HG02840 (cell line): ENCODE results near the gene ELMO1.

Experiments used
- ATAC-seq: cut with Tn5 transposase; IDR thresholded peaks from one replicate; pipeline ENCODE4 v1.9.1; 2021; ENCODE audit warnings: mild to moderate bottlenecking, moderate library complexity, moderate number of reproducible peaks; ENCODE audit not compliant: unreplicated experiment, low FRiP score

Gene ELMO1

DNA sequence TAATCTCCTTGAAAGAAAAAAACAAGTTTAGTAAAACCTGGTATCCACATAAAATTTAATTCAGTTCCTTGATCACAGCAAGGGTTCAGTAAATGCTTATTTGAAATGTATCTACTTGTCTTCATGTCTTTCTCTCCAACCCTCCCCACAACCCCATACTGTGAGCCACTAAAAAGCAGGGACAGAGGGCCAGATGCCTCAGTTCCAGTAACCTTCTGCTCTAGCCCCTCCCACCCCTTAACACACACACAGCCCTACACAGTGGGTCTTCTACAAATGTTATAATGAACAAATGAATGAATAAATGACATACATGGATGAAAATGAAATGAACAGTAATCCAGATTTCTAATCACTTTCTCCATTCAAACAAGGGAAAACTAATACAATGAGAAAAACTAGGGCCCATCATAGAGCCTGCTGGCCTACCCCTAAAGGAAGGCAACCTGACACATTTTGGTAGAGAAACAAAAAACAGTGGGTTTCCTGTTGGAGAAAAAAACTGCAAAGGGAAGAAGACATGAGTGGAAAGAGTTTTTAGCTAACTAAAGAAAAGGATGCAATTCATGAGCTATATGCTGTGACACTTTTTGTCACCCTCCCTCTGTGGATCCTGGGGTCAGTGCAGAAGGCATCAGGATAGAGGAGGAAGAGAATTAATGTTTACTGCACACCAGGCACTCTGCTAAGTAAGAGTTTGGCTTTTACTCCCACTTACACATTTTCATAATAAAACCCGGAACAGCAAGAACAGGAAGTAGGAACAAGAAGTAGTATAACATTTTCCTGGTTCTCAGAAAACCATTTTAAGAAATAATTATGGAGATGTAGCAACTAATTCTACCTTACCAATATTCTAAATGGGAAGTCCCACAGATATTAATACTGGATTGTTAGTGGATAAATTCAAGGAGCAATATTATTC, 38.1 kb downstream of the ELMO1 start:
- no peak for ATAC-seq

DNA sequence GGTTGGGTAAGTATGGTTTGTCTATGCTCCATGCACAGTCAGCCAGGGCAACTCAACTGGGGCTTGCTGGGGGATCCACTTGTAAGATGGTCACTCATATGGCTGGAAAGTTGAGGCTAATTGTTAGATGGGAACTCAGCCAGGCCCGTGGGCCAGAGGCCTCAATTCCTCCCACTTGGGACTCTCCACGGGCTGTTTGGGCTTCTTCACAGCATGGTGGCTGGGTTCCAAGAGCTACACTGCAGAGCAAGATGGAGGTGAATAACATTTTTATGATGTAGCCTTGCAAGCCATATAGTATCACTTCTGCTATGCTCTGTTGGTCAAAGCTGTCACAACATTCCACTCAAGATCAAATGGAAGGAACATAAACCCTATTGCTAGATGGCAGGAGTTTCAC, 39.2 kb downstream of the ELMO1 start:
- no peak for ATAC-seq

DNA sequence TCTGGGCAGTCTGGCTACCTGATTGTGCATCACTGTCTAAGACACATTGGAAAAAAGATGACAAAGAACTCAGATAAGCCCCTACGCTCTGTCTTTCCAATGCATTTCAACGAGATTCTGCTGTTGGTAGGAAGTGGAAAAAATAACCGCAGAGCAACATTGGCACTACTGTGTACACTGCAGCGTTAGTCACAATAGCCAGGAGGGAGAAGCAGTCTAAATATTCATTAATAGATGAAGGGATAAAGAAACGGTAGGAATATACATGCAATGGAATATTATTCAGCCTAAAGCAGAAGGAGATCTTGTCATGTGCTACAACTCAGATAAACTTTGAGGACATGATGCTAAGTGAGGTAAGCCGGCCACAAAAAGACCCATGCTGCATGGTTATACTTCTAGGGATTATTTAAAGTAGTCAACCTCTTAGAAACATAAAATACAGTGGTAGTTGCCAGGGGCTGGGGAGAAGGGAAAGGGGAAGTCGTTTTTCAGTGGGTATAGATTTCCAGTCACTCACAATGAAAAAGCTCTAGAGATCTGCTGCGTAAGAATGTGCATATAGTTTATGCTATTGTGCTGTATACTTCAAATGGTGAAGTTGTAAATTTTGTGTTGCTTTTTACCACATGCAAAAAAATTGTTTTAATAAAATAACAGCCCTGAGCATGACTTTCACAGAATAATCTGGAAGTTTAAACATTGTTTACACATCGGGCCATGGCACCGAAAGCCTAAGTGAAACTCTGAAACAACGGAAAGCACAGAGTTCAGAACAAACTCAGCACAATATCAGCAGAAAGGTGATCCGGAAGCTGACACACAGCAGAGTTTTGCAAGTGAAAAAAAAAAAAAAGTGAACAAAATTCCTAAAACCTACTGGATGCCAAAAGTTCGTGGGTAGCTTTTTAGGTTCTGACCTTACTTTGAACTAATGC, 40.1 kb downstream of the ELMO1 start:
- no peak for ATAC-seq

DNA sequence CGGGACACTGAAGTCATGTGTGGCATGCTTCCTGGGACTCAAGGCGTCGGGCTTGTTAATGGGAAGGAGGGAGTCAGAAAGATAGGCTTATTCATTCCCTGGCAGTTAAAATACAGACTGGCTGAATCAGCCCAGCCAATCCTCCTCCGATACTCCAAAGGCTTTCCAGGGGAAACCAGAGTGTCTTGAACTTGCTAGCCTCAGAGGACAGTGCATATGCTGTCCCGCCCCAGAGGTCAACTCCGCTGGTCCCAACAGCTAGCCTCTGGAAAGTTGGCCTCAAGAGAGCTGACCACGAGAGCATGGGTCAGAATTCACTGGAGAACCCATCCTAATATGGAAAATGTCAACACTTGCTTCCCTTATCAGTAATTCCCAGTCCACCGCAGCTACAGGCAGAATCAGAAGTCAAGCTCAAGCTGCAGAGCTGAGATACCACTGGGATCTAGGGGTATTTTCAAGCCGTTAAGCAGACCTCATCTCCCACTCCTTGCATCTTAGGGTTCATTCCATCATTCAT, 43.0 kb downstream of the ELMO1 start:
- no peak for ATAC-seq

DNA sequence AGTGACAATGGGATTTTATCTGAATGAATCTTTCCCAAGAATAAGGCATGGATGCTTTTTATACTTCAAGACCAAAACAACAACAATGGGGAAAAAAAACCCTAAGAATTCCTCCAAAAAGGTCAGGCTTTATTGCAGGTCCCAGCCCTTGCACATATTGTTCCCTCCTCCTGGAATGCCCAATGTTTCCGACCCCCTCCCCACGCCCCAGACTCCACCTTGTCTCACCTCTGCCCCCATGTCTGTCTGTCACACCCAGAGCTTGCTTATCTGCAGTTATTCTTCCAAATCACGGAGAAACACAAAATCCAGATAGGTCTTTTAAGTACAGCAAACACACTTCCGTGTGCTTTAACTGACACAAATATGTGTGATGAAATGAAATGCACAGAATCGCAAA, 43.5 kb downstream of the ELMO1 start:
- no peak for ATAC-seq

DNA sequence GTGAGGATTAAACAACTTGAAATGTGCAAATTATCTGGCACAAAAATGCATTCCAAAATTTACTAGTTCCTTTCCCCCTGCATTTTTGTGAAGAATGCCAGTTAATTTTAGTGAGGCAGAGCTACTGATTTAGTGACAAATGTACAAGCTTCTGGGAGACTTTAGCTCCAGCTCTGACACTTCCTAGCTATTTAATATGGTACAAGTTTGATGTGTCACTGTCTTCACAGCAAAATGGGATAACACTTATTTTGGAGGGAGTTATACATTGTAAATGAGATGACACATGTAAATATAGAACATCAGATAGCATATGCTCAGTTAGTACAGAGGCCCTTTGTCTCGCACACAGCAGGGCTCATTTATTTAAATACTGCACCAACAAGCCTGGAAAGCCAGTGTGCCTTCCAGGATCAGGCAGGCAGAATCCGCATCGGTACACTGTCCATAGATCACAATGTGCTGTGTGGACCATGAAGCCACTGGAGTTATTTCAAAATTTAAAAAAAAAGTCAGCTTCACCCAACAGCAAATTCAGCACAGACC, 48.7 kb downstream of the ELMO1 start:
- no peak for ATAC-seq

DNA sequence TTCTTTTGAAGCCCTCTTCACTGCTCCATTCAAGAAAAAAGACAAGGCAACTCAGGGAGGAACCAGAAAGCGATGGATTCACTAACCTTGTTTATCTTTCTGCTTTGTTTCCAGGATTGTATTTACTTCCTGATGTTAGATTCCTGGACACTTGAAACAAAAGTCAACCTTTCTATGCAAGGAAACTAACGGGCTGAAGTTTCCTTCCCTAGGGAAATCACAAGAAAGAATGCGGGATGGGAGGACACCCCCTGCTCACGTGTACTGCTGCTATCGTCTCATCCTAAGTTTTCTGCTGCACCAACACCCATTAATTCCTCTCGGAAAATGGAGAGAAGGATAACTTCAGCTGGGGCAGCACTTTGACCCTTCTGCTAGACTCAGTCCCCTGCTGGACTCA, 50.3 kb downstream of the ELMO1 start:
- ATAC-seq: no peak

DNA sequence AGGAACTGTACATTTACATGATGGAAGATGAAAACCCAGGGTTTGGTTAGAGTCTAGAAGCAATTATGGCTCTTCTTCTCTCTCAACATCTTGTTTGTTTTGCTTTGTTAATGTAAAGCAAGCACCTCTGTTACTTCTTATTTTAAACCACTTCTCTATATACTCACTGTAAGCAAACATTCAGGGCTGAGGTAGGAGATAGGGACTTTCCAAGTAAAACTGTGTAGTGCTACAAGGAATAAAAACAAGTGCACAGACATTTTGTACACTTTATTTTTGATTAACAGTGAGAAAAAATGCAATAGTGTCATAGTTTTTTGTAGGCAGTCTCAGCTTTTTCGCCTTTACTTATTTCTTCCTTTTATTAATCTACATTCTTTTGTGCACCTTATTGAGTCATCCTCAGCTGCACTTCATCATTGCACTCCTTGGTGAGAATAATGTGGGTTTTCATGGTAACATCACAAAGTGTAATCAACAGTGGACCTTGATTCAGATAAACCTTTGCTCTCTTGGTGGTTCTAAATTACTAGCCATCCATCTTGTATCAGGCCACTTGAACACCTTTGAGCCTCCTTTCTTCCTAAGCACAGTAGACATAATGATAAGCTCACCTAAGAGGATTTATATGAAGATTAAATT, 52.9 kb downstream of the ELMO1 start:
- no peak for ATAC-seq

DNA sequence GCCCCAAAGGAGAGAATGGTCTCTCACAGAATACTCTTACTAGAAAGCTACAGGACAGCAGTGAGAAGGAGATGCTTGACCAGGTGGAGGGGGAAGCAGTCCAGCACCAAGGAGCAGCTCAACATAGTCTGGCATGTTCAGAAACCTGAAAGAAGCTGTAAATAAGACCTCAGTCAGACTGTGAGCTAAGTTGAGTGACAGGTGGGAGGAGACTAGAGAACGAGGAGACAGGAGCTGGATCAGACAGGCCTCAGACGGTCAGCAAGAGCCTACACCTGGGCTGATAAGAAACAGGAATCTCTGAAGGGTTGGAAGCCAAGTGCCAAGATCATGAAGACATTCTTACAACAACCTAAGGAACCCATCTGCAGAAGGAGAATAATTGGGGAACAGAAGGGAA, 54.5 kb downstream of the ELMO1 start:
- no peak for ATAC-seq

DNA sequence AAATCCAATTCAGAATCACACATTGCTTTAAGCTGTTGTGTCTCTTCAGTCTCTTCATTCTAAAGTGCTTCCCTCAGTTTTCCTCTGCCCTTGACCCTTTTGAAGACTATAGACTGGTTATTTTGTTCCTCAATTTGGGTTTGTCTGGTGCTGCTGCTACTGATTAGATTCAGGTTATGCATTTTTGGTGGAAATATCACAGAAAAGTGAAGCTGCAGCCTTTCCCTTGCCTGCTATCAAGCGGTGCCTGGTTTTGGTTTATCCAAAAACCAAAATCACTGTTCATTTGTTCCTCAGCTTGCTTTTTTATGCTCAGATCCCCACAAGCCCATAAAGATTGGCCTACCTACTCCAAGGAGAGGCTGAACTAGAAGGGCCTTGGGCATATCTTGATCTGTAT, 55.2 kb downstream of the ELMO1 start:
- no peak for ATAC-seq

DNA sequence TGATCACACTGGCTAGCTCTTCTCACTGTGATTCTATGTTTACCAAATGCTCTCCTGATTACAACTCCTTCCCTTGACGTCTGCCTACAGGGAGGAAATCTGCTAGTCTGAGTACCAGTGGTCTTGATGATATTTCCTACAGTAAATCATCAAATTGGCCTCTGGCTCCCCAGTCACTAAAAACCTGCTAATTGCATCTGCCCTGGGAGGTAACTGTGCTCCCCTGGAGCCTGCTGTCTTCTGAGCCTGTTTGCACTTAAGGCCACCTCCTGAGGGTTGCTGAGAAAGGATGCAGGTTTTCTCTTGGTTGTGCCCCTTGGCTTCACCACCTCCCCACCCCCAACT, 56.0 kb downstream of the ELMO1 start:
- no peak for ATAC-seq

DNA sequence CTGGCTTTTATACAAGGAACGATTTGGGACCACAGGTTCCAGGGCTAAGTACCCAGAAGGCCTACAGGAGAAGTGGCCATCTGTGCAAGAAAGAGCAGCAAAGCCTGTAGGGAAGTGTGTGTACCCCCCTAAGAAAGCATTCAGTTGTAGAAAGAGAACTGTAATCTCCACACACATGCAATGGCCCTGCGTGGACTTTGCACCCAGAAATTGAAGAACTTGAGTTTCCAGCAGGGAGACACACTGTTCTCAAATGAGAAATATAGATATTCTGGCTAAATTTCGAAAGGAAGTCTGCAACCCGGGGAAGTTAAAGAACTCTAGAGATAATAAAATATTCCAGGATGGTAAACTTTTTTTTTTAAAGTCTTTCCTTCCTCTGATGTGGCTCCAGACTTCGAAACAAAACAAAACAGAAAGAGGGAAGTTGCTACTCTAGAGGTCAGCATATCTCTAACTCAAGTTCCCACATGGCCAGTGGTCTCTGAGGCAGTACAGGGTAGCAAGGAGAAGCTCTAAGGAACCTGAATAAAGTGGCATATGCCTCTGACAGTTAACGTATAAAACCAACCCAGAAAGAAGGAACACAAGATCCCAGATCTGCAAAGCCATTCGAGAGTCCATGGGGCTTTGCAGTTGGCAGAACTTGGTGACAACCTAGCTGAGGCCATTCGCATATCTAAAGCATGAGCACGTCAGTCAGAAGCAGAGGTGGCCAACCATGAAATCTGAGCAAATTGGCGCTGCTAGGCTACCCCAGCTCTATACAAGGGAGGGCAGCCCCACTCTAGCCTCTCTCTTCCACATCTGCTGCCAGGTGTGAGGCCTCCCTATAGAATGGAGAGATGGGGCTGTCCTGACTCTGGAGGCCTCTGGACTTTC, 56.6 kb downstream of the ELMO1 start:
- no peak for ATAC-seq

DNA sequence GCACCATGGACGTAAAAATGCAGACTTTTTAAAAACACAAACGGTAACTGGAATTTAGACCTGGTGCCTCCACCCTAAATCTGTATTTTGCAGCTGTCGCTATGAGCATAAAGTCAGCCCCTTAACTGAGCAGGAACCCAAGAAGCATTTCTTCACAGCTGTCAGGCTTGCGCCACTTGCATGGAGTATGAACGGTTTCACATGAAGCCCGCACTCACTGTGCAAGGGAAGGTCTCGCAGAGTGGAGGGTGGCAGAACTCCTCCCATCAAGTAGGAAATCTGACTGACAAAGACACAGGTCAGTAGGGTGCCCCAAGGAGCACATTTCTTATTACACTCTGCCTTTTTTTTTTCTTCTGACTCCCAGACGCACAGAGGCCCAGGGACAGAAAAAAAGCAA, 58.5 kb downstream of the ELMO1 start:
- no peak for ATAC-seq

DNA sequence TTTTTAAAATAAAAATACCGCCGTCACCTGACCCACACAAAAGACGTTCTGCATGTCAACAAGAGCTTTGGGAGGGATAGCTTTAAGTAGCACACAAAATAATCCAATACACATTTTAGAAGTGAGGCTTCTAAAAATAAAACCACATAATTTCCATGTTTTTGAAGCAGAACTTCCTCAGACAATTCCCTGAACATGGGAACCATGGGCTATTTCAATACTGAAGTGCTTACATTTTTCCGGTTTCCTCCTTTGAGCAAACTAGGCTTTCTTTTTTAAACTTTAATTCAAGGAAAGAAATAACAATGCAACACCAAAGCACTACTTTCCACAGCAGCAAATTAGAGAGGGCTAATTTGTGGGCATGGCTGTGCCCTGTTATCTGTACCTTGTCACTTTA, 59.9 kb downstream of the ELMO1 start:
- ATAC-seq: no peak

DNA sequence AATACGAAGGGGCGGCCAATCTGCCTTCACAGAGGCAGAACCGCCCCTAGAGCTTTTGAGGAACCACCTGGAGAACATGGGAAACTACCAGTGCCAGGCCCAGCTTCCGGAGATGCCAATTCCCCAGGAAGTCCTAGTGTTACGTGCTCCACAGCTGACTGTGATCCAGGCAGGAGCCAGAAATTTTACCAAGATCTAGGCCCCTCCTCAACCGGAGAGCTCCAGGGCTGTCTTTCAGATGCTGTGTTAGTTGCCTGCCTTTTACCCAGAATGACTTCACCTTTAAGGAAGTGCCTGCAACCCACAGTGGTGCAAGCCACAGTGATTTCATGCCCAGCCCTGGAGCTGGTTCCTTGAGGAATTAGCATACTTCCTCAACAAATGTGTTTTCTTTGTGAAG, 62.9 kb downstream of the ELMO1 start:
- no peak for ATAC-seq

DNA sequence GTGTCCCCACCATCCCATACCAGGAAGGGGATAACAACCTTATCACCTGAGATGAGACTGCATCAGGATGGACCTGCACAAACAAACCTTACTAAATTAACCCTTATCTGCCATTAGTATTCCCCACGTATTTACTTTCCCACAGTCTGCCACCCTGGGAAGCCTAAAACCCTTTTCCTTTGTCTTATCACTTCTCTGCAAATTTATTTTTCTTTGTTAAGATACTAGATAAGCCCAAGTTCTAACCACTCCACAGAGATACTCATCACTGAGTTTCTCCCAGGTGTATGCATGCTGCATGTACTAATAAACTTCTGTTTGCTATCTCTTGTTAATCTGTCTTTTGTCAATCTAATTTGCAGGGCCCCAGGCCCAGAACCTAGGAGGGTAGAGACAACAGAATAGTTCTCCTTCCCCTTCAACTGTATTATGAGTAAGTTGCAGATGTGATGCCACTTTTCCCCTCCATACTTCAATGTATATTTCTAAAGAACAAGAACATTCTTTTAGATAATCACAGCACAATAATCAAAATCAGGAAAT, 66.0 kb downstream of the ELMO1 start:
- no peak for ATAC-seq

DNA sequence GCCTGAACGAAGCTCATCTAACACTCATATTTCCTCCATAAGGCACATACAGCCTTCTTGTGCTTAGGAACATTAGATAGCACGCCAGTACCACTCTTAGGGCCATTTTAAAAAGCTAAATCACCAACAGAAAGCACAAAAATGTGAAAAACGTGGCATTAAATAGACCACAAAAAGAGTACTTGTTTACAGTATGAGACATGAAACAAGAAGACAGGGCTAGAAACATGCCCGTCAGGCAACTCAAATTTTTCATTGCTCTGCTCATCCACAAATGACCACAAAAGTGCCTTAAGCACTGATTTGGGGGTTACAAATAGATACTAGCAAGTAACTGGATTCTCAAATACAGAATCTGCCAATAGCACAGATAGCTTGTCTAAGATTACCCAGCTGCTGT, 67.8 kb downstream of the ELMO1 start:
- no peak for ATAC-seq

DNA sequence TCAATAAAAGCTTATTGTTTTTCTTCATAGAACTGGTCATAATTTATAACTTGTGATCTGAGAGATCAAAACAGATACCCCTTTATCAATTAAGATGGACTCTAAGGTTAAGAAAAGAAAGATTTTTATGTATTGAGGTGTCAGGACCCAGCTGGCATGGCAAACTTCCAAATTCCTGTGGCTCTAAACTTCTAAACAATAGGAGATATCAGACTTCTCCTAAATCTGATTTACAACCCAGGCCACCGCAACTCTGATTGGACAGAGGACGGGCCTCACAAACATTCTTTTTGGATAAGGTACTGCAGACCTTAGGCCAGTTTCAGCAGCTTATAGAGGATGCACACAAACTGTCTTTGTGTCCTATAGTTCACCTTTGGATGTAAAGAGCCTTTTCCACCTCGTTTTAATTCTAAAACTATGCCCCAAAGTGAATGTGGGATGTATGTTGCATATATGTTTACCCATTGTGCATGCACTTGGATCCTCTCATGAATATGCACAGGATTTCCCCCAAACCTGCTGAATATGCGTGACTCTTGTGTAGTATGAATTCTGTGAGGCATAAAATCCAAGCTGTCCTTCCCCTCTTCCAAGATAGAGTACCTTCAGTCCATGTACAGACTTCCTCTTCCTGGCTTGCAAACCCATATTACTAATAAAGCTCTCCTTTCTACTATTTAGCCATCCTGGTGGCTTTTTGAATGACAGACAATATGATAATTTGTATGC, 69.0 kb downstream of the ELMO1 start:
- ATAC-seq: no peak

DNA sequence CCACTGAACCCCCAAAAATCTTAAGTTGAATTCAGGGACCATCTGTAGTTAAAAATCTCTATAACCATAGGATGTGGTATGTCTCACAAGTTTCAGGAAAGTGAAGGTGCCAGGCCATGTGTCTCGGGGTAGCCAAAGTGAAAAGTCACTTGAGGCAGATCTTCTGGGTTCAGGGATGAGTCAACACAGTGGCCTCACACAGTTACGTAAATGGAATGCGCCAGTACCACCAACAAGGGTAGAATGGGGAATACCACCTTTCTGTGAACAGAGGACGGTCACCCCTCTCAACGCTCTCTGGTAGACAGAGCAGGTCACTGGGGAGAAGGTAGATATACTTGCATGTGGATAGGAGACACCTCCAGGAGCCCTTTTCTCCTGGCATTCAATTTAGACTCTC, 71.4 kb downstream of the ELMO1 start:
- no peak for ATAC-seq
